T1000 (cell line): Measurements from ENCODE around the gene SPTLC2.
"Not testable (repeated sequence)": the region's sequence is repeated elsewhere in the genome, so short reads cannot be mapped to it uniquely, and the experiment has no call there.

ENCODE experiments used
- DNase-seq: peaks from one replicate; lab custom pipeline; 2025; ENCODE audit warnings: mixed read lengths; lab: John Stamatoyannopoulos, UW

The SPTLC2 gene

DNA sequence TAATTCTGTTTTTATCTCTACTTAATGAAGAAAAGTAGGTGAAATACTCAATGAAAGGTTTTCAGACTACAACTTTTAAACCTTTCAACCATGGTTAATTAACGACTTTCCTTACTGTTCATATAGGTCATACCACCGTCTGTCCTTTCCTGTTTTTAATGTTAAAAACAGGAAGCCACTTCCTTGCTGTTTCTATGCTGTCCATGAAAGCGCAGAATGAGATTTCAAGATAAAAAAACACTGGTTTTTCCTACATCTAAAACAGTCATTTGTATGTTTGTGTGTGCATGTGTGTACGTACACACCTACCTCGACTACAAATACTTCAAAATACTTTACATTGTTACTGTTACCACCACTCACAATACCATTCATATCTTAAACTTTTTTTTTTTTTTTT, 27.3 kb downstream of the SPTLC2 start:
- no peak for DNase-seq

DNA sequence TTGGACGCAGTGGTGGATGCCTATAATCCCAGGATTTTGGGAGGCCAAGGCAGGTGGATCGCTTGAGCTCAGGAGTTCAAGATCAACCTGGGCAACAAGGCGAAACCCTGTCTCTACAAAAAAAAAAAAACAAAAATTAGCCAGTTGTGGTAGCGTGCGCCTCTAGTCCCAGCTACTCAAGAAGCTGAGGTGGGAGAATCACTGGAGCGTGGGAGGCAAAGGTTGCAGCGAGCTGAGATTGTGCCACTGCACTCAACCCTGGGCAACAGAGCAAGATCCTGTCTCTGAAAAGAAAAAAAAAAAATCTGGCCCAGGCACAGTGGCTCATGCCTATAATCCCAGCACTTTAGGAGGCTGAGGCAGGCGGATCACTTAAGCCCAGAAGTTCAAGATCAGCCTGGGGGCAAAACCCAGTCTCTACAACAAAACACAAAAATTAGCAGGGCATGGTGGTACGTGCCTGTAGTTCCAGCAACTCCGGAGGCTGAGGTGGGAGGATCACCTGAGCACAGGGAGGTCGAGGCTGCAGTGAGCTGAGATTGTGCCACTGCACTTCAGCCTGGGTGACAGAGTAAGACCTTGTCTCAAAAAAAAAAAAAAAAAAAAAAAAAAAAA, 27.9 kb downstream of the SPTLC2 start:
- not testable (repeated sequence) for DNase-seq

DNA sequence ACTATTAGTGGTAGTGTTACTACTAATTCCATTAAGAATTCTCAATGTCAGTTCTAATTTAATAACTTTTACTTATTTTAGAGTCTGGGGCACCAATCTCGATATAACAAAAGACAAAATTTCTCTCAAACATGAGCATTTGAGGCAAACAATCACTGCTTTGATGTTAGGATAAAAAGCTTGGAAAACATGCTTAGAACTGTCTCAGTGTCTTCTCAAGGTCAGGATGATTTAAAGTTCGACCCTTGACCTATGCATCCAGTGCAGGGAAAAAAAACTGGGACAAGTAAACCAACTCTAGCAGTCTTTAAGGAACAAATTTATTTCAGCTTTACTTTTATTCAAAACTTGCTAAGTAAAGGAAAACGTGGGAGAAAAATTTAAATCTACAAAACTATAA, 31.1 kb downstream of the SPTLC2 start:
- DNase-seq = no peak

DNA sequence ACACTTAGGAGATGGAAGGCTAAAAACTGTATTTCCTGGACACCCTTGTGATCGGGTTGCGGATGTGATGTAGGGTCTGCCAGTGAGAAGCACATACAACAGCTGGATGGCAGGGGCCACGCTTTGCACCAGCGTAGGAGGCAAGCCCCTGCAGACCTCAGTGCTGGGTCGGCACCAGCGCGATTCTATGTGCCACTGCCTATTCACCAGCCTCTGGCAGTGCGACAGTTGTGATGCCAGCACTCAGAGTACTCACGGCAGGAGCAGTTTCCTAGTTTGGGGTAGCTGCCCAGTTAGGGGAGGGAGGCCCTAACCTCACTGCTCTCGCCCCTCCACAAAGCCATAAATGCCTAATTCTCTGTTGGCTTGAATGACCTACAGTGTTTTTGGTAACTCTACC, 31.6 kb downstream of the SPTLC2 start:
- DNase-seq = no peak

DNA sequence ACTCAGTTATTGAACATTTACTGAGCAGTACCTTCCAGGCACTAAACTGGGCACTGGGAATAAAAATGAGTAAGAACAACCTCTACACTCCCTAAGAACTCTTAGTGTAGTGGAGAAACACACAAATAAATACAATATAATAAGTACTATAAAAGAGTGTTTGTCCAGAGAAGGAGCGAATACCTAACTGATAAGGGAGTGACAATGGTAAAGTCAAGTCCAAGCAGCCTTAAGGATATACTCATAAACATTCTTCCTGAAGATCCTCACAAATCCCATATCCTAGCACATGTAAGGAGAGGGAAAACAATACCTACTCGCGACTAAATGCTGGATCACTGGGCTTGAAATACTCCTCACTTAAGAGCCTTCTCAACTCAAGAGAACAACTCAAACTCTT, 32.8 kb downstream of the SPTLC2 start:
- DNase-seq = no peak

DNA sequence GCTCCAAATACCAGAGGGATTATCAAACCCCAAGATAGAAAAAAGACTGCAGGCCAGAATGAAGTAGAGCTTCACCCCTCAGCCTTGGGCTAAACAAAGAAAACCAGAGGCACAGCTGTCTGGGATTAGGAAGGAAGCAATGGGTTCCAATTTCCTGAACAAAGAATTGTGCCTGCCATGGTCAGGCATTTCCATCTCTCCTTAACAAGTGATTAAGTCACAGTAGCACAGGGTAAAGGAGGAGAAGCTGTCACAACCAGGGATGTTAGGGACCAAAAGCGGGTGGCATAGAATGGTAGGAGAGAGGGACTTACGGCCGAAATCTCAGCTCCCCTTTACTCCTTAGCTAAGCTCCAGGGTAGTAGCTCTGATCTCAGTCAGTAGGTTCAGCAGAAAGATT, 33.9 kb downstream of the SPTLC2 start:
- DNase-seq = no peak

DNA sequence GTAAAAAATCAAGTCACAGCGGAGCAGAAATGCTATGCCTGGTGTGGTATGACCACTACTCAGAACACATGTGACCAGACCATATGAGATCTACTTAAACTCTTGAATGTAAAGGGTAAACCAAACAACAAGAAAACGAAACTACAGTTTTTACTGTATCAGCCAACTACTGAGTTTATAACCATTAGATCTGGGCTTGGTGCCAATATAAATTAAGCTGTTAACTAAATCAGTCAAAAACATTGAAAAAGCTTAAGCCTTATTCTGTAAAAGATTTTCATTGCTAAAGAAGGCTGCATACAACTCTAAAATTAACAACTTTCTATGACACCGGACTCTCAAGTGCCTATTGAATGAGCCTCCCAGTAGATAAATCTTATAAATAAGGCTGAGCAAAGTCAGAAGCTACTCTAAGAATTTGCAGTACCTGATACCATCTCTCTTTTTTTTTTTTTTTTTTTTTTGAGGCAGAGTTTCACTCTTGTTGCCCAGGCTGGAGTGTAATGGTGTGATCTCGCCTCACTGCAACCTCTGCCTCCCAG, 35.4 kb downstream of the SPTLC2 start:
- no peak for DNase-seq

DNA sequence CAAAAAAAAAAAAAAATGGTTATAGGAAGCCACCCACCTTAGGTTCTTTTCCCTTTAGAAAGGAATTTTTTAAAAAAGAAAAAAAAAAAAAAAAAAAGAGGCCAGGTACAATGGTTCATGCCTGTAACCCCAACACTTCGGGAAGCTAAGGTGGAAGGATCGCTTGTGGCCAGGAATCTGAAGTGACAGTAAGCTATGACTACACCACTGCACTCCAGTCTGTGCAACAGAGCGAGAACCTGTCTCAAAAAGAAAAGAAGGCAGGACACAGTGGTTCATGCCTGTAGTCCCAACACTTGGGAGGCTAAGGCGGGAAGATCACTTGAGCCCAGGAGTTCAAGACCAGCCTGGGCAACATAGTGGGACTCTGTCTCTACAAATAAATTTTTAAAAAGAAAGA, 36.0 kb downstream of the SPTLC2 start:
- DNase-seq = no peak

DNA sequence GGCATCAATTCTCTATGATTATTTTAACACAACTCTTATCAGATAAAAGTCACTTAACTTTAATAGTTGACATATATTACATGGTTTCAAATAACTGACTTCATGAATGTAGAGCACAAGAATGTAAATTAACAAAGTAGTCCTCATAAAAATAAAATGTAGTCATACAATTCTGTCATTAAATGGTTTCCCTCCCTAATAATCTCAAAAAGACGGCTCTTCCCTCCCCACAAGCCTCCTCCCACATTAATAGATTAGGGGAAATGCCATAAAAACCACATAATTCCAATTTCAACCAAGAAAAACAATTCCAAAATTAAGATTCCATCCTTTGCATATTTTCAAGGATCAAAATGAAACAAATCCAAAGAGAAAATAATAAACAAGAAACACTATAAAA, 36.7 kb downstream of the SPTLC2 start:
- DNase-seq = no peak

DNA sequence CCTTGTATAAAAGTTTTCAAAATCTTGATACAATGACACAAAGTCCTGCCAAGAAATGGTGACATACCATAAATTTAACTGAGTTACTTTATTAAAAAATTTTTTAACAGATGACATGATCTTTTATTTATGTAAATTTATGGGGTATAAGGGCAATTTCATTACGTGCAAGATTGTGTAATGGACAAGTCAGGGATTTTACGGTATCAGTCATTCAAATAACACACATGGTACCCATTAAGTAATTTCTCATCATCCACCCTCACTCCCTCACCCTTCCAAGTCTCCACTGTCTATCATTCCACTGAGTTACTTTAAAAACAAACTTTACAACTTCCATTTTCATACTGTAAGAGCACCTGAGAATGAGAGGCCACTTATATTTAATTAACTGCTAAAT, 37.4 kb downstream of the SPTLC2 start:
- DNase-seq = no peak

DNA sequence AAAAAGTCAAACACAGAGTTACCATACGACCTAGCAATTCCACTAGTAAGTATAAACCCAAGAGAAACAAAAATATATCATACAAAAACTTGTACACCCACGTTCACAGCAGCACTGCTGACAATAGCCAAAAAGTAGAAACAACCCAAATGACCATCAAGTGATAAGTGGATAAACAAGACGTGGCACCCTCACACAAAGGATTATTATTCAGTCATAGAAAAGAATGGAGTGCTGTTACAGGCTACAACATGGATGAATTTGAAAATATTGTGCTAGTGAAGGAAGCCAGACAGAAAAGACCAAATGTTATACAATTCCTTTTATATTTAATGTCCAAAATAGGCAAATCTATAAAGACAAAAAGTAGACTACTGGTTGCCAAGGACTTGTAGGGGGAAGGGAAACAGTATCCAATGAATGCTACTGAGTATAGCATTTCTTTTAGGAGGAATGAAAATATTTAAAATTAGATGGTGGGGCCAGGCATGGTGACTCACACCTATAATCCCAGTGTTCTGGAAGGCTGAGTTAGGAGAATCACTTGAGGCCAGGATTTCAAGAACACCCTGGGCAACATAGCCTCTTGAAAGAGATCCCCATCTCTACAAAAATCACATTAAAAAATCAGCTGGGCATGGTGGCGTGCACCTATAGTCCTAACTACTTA, 41.9 kb downstream of the SPTLC2 start:
- DNase-seq = no peak

DNA sequence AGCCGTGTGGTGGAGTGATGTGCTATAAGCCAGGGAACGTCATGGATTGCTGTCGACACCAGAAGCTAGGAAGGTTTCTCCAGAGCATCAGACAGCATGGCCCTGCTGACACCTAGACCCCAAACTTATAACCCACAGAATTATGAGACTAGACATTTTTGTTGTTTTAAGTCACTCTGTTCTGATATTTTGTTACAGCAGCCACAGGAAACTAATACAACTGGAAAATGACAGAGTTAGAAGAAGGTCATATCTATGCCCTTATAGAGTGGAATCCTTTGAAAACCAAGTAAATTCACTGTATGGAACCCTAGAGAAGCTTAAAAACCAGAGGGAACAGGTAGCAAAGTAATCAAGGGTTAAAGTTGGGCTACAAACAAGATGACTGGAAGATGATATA, 42.5 kb downstream of the SPTLC2 start:
- no peak for DNase-seq

DNA sequence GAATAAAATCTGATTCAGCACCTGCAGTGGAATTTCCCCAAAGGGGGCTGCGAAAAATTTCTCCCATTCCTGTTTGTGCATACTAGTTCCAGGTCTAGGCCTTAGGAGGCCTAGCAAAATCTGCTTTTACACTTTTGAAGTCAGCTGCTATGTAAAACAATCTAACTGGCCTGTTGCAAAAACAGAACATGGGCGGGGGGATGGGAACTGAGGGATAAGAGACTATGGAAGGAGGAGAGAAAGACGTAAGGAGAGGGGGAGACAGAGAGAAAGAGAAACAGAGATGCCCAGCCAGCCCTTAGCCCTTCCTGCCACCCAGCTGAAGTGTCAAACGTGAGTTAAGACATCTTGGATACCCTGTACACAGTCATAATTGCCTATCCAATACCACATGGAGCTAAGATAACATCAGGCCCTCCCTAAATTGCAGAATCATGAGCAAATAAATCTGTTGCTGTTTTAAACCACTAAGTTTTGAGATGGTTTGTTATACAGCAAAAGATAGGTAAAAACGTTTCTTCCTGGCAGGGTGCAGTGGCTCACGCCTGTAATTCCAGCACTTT, 45.6 kb downstream of the SPTLC2 start:
- no peak for DNase-seq

DNA sequence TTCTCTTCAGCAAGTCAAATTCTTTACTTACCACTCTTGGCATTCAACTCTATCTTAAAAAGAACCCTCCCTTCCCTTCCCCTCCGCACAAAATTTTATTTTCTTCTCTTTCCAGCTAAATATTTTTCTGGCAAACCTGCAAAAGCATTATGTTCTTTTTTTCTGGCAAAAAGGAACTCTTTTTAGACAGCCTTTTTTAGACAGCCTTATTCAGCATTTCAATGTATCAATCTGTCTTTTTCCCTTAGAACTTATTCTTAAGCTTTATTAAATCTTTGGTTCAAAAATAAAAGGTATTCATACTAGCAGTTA, 50.5 kb downstream of the SPTLC2 start:
- no peak for DNase-seq

DNA sequence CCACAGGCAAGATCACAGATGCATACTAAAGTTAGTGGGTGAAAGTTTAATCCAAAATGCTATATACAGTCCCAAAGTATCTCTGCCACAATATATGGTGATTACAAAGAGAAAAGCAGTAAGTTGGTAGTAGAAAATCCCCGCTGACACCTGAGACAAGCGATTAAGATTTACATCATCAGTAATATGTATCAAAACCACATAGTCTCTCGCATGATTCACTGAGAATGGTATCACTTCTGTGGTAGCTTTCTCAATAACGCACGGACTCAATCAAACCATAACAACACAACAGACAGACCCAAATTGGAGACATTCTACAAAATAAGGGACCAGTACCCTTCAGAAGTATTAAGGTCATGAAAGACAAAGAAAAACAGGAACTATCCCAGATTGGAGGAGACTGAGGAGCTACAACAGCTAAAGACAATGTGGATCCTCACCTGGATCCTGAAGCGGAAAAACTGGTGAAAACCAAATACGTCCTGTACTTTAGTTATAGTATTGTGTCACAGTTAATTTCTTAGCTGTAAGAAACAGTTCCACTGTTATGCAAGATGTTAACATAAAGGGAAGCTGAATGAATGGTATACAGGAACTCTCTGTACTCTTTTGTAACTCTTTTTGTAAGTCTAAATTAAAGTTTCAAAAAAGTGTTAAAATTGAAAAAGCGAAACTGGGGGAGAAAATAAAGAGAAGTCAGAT, 51.0 kb downstream of the SPTLC2 start:
- DNase-seq = no peak

DNA sequence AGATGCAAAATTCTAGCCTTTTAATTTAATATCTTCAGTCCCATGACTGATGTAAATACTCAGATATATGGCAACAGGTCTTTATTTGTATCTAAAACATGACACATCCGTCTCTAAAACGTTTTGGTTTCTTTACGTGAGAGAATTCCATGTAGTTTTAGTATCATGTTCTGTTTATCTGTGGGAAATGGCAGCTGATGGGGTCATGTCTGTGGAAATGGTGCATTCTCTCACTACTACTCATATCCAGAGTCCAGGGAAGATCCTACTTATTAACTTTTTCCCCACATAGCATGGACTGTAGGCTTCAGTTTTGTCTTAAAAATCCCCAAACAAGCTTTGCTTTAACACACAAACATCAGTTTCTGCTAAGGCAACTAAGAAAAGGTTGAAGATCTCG, 53.8 kb downstream of the SPTLC2 start:
- DNase-seq = no peak

DNA sequence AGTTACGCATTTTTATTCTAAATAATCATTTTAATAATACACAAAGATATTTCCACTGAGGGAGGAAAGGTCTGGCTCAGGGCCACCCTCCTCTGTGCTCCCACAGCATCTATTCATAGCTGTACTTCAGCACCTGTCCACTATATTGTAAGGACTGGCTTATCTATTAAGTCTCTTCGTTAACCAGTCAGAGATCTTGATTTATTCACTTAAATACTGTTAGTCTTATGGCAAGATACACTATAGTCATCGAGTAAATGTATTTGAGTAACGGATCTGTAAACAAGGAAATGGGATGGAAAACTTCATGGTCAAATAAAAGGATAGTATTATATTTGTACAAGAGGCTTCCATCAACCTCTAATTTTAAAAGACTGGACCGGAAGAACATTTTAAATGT, 54.6 kb downstream of the SPTLC2 start:
- no peak for DNase-seq

DNA sequence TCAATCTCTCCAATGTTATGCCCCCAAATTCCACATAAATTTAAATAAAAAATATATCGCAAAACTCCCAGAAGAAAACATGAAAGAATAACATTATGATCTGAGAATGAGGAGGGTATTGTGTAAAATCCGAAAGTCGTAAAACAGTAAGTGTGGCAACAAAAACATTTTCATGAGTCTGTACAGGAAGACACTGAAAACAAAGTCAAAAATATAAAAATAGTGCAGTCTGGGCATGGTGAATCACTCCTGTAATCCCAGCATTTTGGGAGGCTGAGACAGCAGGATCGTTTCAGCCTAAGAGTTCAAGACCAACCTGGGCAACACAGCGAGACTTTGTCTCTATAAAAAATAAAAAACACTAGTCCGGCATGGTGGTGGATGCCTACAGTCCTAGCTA, 57.1 kb downstream of the SPTLC2 start:
- DNase-seq = no peak

DNA sequence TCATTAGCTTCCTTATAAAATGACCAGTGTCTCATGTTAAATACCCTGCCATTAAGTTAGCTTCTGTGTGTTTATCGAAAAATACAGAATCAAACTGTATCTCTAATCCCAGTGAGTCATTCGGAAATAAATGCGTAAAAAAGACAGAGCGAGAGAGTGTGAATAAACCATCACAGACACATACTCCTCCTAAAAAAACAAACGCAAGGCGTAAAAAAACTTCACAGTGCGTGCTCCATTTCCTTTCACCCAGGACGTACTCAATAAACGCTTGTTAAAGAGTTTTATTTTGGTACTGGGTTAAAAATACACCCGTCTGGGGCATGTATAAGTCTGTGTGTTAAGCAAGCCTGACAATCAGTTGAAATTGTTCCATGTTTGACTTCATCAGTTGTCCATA, 59.0 kb downstream of the SPTLC2 start:
- DNase-seq = no peak

DNA sequence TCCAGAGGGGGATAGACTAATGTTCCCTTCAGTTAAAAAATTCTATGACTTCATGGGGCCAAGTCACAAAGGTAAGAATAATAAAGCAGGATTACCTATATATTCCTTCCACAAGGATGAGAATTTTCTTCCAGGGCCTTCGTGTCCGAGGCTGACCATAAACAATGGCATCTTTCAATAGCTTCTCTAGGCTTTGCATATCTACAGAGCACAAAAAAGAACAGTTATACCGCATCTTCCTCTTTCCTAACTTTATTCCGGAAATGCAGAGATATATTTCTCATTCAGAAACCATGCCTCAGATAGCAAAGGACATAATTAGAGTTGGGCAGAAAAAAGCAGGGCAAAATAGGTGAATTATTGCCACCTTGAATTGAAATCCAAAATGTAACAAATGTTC, 59.5 kb downstream of the SPTLC2 start:
- DNase-seq = no peak

DNA sequence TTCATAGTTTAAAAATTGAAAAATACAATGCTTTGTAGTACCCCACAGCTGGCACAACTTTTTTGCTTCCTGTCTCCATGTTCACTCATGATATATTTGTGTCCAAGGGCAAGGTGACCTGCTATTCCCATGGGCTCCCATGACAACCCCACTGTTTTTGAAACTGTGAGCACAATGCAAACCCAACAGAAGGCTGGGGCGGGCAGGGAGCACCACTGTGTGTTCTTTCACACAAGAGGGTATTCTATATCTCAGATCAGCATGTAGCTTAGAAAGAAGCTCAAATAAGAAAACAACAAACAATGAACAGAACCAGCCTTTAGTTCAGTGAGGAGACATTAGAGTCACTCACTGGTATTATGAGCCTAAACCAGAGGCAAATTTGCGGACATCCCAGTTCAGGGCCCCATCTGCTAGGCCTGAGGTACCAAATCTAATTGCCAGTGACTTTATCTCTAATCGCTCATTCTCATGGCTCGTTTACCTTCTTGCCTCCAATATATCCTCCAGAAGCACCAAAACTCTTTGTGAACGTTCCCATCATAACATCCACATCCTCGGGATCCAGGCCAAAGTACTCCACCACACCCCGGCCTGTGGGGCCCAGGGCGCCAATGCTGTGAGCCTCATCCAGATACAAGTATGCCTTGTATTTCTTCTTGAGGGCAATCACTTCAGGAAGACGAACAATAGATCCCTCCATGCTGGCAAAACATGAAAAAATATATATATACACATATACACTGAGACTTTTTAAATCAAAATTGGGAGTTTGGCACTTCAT, 61.4 kb downstream of the SPTLC2 start:
- no peak for DNase-seq

DNA sequence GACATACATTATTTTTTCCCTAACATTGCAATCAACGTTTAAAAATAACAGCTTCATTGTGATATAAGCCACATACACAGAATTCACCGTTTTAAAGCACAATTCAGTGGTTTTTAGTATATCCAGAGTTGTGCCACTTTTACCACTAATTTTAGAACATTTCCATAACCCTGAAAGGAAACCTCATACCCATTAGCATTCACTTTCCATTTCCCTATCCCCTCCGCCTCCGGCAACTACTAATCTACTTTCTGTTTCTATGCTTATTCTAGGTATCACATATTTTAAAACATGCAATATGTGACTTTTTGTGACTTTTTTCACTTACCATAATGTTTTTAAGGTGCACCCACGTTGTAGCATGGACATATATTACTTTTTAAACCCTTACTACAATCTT, 62.2 kb downstream of the SPTLC2 start:
- no peak for DNase-seq
